Heart left ventricle (tissue), 16 donors: ENCODE results near the gene SPATA25. TPM values are rescaled to one million over a fixed set of nuclear protein-coding genes. Genes with fewer than 3 reads are reported as not detected.

ENCODE experiments used
- ATAC-seq, 4 donors: fragments of 200-7000 bp; cut with Tn5 transposase; one replicate each; pipeline ENCODE4 v1.9.1; 2020 to 2022; ENCODE audit warnings: moderate library complexity in 4 of 4, mild to moderate bottlenecking in 3 of 4, moderate number of reproducible peaks in 1 of 4
- DNase-seq, 5 donors: peaks; one replicate each; pipeline ENCODE4 v3.0.0-alpha.2; 2020
- H3K27ac ChIP-seq, 12 donors: fragments of 200-600 bp; sonication (generic) in 4 of 12; one replicate each; pipeline versions ENCODE4 v1.5.0 to v1.8.0; 2016 to 2022; ENCODE audit warnings: mild to moderate bottlenecking in 2 of 12
- H3K27me3 ChIP-seq, 9 donors: fragments of 200-600 bp; sonication (generic) in 2 of 9; one replicate each; pipeline versions ENCODE4 v1.5.1 to v1.8.0; 2016 to 2022; ENCODE audit warnings: mild to moderate bottlenecking in 3 of 9
- H3K36me3 ChIP-seq, 9 donors: fragments of 200-600 bp; sonication (generic) in 2 of 9; one replicate each; pipeline versions ENCODE4 v1.5.0 to v1.8.0; 2018 to 2022; ENCODE audit warnings: mild to moderate bottlenecking in 2 of 9
- H3K4me1 ChIP-seq, 12 donors: fragments of 200-600 bp; sonication (generic) in 4 of 12; one replicate each; pipeline versions ENCODE4 v1.5.0 to v1.8.0; 2016 to 2022; ENCODE audit warnings: mild to moderate bottlenecking in 3 of 12
- H3K4me3 ChIP-seq, 12 donors: fragments of 200-600 bp; sonication (generic) in 4 of 12; one replicate each; pipeline versions ENCODE4 v1.5.0 to v1.8.0; 2017 to 2022; ENCODE audit warnings: mild to moderate bottlenecking in 9 of 12, moderate library complexity in 4 of 12
- H3K9me3 ChIP-seq, 12 donors: fragments of 200-600 bp; sonication (generic) in 4 of 12; one replicate each; pipeline versions ENCODE4 v1.5.0 to v1.8.0; 2016 to 2022; ENCODE audit warnings: mild to moderate bottlenecking in 1 of 12
- POLR2A ChIP-seq, 2 donors: fragments of 450-650 bp; IDR thresholded peaks; one replicate each; pipeline ENCODE4 v1.6.1; 2017; ENCODE audit warnings: antibody characterized with exemption in 2 of 2, mild to moderate bottlenecking in 2 of 2, moderate library complexity in 2 of 2
- WGBS, 4 donors: extraction: QIAGEN DNeasy Blood & Tissue Kit in 2 of 4; methylation state at CpG; one replicate each; pipeline versions ENCODE4 v1.1.5 to v1.1.7; 2013 to 2018; 5-methylcytosine and 5-hydroxymethylcytosine counted together
- intact Hi-C, 10 donors: fragments of 100-400 bp; cut with DNase I; formaldehyde crosslinking; loops; one replicate each; pipeline versions ENCODE4 v1.11.1 to v1.14.2; 2022
- polyA plus RNA-seq, 2 donors: library from polyadenylated mRNA; stranded (reverse); fragments of 200-250 nt; gene quantifications; one replicate each; pipeline ENCODE4 v1.2.3, GENCODE V29; 2013
- total RNA-seq, 9 donors: library from RNA; depleted of rRNA in 2 of 9; stranded (reverse); fragments of >200 nt in 2 of 9; fragmentation: NEBNext Ultra II Directional in 3 of 9; extraction: Animal tissue kit (Norgen Biotek cat#: 25700) in 3 of 9; gene quantifications; one replicate each; pipeline versions ENCODE4 v1.1.0 to v1.2.4, GENCODE V29; 2016 to 2023
- TF ChIP-seq, protein P1 (sequence below), 12 donors: fragments of 200-600 bp; sonication (generic) in 4 of 12; IDR thresholded peaks; one replicate each; pipeline versions ENCODE4 v1.5.0 to v1.8.0; 2018 to 2022; ENCODE audit warnings: antibody characterized with exemption in 12 of 12, mild to moderate bottlenecking in 5 of 12
- donor health status: ischemic (EF 13 %, LVEDD 7.1; RV severe dilation, severe dysfunction).
- donor health status: healthy with polysubstance abuse.
- donor health status: DM: no; HTN: yes; CAD: no.
- donor health status: DM: no; HTN: no; CAD: no.
- donor health status: ischemic (EF 25% LVEDD 6.9; RV normal size, moderate dysfunction).
- donor health status: ischemic (EF 25% LVEDD 5.7; RV mildly dilated, moderate dysfunction).
- donor health status: healthy.
- donor health status: DM: yes; HTN: yes; CAD: no.
- donor health status: ischemic (EF 35%, LVEDD 5.7; RV mildly dilated, moderate dysfunction).
- donor health status: nonischemic (EF 11% LVEDD 7.7; RV severe dilation, severe dysfunction).
- donor health status: DM: yes; HTN: yes; CAD: no.
- donor health status: PGD.
- donor health status: ischemic (EF 29% LVEDD 5.4; RV normal size, mild dysfunction).
- donor health status: nonischemic (EF 23%, LVEDD 6.1; RV moderate dilation, normal function).

SPATA25 gene
- total and polyA plus RNA-seq, 11 donors: 0.58 to 4.0 (median 1.8) TPM; not detected in 2

DNA sequence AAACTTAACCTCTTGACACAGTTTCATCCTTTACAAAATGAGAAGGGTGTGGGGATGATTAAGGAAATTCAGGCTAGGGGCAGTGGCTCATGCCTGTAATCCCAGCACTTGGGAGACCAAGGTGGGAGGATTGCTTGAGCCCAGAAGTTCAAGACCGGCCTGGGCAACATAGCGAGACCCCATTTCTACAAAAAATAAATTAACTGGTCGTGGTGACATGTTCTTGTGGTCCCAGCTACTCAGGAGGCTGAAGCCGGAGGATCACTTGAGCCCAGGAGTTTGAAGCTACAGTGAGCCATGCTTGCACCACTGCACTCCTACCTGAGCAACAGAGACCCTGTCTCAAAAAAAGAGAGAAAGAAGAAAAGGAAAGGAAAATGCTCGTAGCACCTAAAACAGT is 21.0 kb downstream of the SPATA25 start:
- ATAC-seq (no peak), DNase-seq (no peak)
- WGBS, 4 donors: 90 to 99% (median 97%) methylated on average over 5 of the region's 5 CpGs
- TF ChIP-seq POLR2A (IDR thresholded peaks at IDR 0.05): no peak
- TF ChIP-seq, protein P1, sequence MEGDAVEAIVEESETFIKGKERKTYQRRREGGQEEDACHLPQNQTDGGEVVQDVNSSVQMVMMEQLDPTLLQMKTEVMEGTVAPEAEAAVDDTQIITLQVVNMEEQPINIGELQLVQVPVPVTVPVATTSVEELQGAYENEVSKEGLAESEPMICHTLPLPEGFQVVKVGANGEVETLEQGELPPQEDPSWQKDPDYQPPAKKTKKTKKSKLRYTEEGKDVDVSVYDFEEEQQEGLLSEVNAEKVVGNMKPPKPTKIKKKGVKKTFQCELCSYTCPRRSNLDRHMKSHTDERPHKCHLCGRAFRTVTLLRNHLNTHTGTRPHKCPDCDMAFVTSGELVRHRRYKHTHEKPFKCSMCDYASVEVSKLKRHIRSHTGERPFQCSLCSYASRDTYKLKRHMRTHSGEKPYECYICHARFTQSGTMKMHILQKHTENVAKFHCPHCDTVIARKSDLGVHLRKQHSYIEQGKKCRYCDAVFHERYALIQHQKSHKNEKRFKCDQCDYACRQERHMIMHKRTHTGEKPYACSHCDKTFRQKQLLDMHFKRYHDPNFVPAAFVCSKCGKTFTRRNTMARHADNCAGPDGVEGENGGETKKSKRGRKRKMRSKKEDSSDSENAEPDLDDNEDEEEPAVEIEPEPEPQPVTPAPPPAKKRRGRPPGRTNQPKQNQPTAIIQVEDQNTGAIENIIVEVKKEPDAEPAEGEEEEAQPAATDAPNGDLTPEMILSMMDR (IDR thresholded peaks at IDR 0.05): no peak
- Histone ChIP-seq H3K36me3 (no peaks in the 10 kb centered on the region), H3K4me3 (no peak overlapping the region), H3K27me3 (no peaks in the 10 kb centered on the region), H3K4me1 (no peaks in the 10 kb centered on the region), H3K27ac (no peak overlapping the region), H3K9me3 (no peaks in the 10 kb centered on the region)
- intact Hi-C loops: no loop called here

DNA sequence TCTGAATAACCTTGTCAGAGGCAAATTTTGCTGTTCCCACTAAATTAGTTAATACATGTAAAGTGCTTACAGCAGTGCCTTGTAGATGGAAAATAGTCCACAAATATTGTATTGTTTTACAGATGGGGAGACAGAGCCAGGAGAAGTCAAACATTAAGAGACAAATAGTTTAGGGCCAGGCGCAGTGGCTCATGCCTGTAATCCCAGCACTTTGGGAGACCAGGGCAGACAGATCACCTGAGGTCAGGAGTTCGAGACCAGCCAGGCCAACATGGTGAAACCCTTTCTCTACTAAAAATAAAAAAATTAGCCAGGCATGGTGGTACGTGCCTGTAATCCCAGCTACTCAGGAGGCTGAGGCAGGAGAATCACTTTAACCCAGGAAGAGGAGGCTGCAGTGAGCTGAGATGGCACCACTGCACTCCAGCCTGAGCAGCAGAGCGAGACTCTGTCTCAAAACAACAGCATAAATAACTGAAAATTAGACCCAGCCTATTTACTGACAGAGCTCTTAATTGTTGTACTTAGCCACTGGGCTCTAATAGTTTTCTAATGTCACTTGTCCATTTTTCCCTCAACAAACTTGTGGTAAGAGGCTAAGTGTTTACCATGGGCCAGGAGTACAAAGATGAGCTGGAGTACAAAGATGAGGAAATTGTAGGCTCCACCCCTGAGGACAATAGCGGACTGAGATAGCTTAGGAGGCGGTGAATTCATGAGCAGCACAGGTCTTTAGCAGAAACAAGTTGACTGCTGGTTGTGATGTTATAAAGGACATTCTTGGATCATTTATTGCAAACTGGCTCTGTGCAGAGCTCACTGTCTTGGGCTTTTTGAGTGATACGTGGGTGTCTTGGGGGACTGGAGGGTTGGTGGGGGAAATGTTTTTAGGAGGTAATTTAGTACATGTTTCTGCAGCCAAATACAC is 23.6 kb downstream of the SPATA25 start:
- DNase-seq: no peak
- TF ChIP-seq POLR2A (IDR thresholded peaks at IDR 0.05): no peak
- TF ChIP-seq, protein P1 (IDR thresholded peaks at IDR 0.05): no peak
- intact Hi-C loops: no loop called here
- no peak overlapping the region for H3K4me3 ChIP-seq
- H3K27ac ChIP-seq: no peak overlapping the region
- H3K27me3 ChIP-seq: no peaks in the 10 kb centered on the region
- 90 to 92% (median 91%) methylated on average over 7 of the region's 7 CpGs for WGBS, 4 donors
- ATAC-seq: no peak
- peaks cover 0 to 3% (median under 1%) of the 10 kb centered on the region in 12 donors for H3K4me1 ChIP-seq
- H3K36me3 ChIP-seq: no peaks in the 10 kb centered on the region
- no peaks in the 10 kb centered on the region for H3K9me3 ChIP-seq

DNA sequence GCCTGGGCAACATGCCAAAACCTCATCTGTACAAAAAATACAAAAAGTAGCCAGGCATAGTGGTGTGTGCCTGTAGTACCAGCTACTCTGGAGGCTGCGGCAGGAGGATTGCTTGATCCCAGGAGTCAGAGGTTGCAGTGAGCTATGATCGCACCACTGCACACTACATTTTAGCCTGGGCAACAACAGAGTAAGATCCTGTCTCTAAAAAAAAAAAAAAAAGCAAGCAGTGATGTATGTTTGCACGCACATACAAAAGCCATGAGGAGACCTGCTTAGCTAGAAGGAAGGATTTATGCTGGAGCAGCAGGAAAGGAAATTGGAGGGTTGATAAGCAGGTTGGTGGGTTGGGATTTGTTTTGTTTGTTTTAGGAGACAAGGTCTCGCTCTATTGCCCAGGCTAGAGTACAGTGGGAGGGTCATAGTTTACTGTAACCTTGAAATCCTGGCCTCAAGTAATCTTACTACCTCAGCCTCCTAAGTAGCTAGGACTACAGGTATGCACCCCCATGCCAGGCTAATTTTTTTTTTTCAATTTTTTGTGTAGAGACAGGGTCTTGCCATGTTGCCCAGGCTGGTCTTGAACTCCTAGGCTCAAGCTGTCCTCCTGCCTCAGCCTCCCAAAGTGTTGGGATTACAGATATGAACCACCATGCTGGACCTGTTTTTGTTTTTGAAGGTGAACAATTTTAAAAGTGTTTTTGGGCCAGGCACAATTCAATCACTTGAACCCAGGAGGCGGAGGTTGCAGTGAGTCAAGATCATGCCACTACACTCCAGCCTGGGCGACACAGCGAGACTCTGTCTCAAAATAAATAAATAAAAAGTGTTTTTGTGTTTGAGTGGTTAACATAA is 26.0 kb downstream of the SPATA25 start:
- Histone ChIP-seq H3K27ac (no peak overlapping the region), H3K36me3 (no peaks in the 10 kb centered on the region), H3K9me3 (no peaks in the 10 kb centered on the region), H3K4me1 (peaks cover 0 to 17% (median 12%) of the 10 kb centered on the region in 12 donors), H3K4me3 (no peak overlapping the region), H3K27me3 (no peaks in the 10 kb centered on the region)
- intact Hi-C loops: no loop called here
- ATAC-seq (no peak), DNase-seq (no peak)
- 91 to 95% (median 93%) methylated on average over 7 of the region's 7 CpGs for WGBS, 4 donors
- no peak for TF ChIP-seq POLR2A (IDR thresholded peaks at IDR 0.05)
- TF ChIP-seq, protein P1 (IDR thresholded peaks at IDR 0.05): no peak
